Measurements from ENCODE around the gene ATOSB.
"Not testable (repeated sequence)": the region's sequence is repeated elsewhere in the genome, so short reads cannot be mapped to it uniquely, and the experiment has no call there.

DNA sequence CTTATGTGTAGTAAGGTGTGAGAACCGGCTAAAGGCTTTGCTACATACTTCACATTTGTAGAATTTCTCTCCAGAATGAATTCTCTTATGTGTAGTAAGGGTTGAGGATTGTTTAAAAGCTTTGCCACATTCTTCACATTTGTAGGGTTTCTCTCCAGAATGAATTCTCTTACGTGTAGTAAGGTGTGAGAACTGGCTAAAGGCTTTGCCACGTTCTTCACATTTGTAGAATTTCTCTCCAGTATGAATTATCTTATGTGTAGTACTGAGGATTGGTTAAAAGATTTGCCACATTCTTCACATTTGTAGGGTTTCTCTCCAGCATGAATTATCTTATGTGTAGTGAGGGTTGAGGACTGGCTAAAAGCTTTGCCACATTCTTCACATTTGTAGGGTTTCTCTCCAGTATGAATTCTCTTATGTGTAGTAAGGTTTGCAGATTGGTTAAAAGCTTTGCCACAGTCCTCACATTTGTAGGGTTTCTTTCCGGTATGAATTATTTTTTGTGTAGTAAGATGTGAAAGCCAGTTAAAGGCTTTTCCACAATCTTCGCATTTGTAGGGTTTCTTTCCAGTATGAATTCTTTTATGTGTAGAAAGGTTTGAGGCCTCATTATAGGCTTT is 32.4 kb upstream of the ATOSB start:
- TF ChIP-seq, protein P1, sequence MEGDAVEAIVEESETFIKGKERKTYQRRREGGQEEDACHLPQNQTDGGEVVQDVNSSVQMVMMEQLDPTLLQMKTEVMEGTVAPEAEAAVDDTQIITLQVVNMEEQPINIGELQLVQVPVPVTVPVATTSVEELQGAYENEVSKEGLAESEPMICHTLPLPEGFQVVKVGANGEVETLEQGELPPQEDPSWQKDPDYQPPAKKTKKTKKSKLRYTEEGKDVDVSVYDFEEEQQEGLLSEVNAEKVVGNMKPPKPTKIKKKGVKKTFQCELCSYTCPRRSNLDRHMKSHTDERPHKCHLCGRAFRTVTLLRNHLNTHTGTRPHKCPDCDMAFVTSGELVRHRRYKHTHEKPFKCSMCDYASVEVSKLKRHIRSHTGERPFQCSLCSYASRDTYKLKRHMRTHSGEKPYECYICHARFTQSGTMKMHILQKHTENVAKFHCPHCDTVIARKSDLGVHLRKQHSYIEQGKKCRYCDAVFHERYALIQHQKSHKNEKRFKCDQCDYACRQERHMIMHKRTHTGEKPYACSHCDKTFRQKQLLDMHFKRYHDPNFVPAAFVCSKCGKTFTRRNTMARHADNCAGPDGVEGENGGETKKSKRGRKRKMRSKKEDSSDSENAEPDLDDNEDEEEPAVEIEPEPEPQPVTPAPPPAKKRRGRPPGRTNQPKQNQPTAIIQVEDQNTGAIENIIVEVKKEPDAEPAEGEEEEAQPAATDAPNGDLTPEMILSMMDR (optimal IDR thresholded peaks at IDR 0.05 in 1 of 3, IDR thresholded peaks at IDR 0.05 in 1 of 3, conservative IDR thresholded peaks at IDR 0.05 in 1 of 3; ENCODE audit: extremely low read depth in 1 of 3, insufficient read depth in 2 of 3, low read length in 3 of 3): not testable (repeated sequence)
- TF ChIP-seq EZH2 (IDR thresholded peaks at IDR 0.05; ENCODE audit: low read length): not testable (repeated sequence)

All from keratinocyte (primary cell).